Activated CD4-positive, alpha-beta T cell treated with anti-CD3 and anti-CD28 coated beads, Interleukin-2, amount 50 U/mL, for 24 hours (primary cell): Measurements from ENCODE around the gene BAD.

Experiments
- DNase-seq, 2 donors: peaks; one replicate each; pipeline ENCODE4 v3.0.0-alpha.2; 2020; ENCODE audit warnings: low read depth in 1 of 2, low spot score in 1 of 2

Gene BAD

DNA sequence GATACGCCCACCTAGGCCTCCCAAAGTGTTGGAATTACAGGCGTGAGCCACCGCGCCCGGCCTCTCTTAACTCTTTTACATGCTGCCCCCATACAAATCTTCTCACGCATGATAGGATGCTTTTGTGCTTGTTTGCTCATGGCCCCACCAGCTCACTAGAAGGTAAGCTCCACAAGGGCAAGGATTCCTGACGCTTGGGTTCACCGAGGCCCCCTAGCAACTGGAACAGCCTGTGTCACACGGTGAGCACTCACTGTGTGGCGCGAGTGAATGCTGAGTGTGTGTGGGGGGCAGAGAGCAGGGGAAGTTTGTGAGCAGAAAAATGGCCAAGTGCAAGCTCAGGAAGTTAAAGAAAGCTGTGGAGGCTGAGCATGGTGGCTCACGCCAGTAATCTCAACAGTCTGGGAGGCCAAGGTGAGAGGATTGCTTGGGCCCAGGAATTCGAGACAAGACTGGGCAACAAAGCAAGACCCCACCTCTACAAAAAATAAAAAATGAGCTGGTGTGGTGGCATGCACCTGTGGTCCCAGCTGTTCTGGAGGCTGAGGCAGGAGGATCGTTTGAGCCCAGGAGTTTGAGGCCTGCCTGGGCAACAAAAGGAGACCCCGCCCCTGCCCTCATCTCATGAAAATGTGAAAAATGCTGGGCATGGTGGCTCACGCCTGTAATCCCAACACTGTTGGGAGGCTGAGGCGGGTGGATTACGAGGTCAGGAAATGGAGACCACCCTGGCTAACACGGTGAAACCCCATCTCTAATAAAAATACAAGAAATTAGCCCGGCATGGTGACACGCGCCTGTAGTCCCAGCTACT lies 2.3 kb downstream of the BAD start:
- no peak for DNase-seq

DNA sequence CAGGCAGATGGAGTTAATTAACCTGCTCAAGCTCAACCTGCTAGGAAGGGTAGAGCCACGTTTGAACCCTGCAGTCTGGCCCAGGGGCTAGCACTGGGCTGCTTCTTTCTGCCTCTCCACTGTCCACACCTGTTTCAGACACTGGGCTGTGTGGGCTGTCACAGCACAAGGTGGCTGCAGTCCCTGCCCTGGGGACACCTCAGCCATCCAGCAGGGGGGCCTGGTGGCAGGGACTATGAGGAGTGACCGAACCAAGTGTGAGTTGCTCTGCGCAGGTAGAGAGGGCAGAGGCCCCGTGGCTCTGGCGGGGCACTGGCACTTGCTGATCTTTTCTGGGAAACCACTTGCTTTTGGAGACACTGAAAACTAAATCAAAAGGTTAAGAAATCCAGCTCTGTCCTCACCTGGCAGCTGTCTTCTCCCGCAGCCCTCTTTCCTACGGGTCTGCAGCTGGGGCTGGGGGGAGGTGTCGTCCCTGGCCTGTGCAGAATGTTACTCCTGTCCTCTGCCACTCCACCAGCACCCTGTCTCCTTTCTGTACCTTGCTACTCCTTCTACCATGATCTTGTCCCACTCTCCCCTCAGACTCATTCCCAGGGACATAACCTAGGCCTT lies 5.8 kb downstream of the BAD start:
- DNase-seq, result no peak

DNA sequence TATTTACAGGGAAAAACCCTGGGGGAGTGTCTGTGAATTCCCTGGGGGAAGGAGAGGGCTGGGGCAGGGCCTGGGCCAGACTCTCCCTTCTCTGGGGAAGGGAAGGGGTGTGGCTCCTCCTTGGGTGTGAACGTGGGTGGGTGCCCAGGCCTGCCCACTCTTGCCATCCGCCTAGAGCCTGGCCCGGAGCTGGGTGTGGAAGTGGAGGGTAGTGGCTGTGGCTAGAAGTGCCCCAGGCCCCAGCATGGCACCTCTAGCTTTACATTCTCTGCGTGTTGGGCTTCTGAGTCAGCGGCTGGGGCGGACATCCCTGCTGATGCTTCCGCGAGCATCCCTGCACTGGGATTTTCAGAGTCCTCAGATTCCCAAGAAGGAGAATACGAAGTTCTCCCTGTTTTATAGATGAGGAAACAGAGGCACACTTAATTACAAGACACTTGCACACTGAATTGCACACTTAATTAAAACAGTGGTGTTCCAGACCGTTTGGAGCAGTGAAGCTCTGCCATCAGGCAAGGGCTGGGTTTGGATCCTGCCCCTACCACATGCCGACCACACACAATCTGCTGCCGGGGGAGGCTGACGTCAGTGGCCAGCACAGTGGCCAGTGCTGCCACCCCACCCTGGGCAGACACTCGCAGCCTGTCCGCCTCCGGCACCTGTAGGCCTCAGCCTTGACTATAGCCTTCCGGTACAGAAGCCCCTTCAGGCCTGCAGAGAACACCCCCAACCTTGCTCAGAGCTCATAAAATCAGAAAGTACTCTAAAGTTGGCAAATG lies 7.6 kb downstream of the BAD start:
- no peak for DNase-seq

DNA sequence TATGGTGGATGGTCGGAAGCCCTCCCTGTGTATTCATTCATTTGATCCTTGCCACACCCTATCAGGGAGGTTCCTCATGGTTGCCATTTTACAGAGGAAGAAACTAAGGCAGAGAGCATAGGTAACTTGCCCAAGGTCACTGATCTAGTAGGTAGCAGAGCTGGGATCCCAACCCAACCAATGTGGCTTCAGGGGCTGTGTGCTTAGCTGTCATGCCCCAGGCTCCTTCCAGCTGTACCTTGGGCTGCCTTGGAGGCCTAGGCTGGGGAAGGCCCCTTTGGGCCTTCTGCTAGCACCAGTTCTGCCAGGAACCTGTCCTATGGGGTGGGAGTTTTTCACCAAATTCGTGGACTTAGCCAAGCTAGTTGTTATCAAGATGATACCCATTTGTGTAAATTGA lies 8.6 kb downstream of the BAD start:
- no peak for DNase-seq

DNA sequence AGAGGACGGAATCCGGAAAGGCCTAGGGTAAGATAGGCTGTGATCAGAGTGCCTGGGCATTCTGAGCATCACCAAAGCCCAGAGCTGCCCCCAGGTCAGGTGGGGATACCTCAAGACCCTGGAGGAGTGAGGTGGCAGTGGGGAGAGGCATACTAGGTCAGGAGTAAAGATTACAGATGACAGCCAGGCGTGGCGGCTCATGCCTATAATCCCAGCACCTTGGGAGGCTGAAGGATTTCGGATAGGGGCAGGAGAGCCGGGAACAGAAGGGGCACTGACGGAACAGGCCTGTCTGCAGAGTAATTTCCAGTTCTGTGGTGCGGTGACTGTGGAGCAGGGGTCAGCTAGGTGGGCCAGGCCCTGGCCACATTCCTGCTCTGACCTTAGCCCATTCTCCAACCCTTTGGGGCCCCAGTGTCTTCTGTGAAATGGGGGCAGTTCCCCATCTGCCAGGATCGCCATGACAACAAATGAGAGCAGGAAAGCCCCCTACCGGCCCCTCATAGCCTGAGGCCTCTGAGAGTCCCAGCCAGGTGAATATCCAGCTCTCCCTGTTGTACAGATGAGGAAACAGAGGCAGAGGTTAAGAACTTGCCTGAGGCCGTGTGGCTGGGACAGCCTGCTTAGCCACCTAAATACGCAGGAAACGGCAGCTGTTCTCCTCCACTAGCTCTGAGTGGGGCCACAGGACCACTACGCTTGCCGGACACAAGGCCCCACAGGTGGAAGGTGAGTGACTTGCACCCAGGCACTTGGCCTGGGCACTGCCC lies 9.2 kb downstream of the BAD start:
- DNase-seq, result no peak

DNA sequence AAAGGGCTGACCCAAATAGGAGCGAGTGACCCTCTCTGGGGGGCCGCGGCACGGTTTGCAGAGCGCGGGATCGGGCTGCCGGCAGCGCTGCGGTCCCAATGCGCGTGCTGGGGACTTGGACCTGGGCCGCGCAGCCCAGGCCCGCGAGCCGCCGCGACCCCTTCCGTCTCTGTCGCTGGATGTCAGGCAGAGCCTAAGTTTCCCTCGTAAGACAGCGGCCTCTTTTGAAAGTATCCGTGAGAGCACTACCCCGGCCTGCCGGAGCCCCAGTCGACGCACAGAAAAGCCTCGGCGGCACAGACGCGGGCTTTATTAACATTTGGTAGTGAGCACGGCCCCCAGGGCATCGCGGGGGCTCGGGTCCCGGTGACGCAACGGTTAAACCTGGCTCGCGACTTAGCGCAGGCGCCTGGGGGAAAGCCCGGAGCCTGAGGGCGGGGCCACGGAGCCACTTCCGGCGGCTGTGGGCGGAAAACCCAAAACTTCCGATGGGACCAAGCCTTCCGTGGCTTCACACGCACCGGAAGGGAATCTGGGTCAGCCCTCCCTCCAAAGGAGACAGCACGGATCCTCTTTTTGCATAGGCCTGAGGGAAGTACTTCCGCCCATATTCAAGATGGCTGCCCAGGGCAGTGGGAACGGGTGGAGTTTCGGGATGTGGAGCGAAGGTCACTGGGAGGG lies 14.8 kb downstream of the BAD start:
- peak; percentile 97 to 99 for DNase-seq

DNA sequence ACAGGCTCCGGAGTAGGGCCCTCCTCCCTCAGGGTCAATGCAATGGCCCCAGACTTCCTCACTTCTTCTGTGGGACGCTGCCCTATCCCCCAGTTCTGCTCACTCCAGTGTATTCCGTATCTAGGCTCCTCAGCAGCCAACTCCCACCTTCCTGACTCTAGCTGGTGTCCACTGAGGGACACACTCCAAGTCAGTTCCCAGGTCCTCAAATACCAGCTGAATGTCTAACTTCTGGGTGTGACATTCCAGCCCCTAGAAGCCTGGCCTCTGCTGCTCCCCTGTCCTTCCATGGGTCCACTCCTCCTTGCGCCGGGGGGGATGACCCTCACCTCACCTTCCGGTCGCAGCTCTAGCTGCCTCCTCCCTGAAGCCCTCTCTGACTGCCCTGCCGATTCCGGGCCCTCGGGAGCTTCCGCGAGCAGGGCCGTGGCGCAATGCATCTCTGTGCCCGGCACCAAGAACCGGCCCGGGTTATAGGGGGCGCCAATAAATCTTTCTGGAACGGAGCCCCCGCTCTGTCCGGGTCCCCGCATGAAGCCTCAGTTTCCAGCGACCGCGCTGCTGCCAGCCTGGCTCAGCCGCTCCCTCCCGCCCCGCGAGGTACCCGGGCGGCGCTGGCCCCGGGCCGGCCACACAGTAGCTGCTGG lies 15.4 kb downstream of the BAD start:
- DNase-seq, result peak in 1 of 2 donors; percentile 35

DNA sequence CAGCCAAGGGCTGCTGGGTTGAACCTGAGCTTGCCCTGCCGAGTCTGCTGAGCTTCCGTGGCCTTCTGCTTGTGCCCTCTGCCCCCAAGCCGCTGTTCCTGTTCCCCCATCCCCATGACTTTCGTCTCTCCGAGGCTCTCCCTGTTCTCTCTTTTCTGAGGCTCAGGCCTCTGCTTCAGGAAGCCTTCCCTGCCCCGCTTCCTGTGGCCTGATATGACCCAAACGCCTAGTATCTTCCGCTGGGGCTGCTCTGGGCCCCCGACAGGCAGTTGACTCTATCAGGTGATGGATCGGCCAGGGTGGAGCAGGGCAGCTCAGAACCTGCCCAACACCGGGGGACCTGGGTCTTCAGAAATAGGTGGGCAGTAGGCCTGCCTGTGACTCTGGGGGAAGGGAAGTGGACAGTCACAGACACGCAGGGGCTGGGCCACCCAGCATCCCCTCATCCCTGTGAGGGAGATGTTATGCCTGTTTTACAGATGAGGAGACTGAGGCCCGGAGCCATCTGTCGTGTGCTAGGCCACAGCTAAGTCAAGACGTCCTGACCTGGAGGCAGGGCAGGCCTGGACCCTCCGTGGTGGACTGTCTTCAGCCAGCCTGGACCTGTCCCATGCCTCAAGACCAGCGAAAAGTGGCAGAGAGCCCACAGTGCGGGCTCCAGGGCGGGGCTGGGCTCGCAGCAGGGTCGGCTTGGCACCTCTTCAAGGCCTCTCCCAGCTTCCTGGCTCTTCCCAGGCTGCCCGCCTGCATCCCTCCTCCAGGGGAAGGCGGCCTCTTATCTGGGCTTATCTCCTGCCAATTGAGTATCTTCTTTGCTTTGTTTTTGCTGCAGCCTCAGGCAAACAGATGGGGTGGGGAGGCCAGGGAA lies 16.2 kb downstream of the BAD start:
- DNase-seq, result no peak

DNA sequence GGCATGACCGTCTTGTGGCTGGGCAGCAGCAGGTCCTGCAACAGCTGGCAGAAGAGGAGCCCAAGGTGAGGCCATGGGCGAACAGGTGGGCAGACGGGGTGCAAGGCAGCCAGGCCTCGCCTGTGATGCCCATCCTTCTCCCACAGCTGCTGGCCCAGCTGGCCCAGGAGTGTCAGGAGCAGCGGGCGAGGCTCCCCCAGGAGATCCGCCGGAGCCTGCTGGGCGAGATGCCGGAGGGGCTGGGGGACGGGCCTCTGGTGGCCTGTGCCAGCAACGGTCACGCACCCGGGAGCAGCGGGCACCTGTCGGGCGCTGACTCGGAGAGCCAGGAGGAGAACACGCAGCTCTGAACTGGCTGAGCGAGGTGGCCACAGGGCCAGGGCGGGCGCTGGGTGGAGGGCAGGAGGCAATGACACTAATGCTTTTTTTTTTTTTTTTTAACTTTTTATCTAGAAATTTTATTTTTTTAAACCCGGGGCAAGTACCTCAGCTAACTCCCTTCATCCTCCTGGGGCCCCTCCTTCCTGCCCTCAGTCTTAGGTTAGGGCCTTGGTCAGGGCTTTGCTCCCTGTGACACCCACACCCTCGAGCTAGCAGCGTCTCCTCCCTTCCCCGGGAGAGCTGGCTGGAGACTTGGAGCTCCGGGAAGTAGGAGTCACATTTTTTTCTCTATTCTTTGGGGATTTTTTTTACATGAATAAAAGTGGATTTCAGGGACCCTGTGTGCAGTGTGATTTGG lies 17.1 kb downstream of the BAD start:
- no peak for DNase-seq

DNA sequence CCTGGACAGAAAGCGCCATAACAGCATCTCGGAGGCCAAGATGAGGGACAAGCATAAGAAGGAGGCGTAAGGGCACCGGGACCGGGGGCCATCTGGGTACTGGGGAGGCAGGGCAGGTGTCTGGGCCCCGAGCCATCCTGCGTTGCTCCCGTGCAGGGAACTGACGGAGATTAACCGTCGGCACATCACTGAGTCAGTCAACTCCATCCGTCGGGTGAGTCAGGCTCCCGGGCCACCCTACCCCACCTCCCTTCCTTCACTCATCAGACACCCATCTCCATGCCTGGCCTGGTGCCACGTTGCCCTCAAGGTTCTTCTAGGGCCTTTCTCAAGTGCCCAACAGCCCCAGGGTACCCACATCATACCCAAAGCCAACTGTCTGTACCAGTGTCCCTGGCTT lies 18.1 kb downstream of the BAD start:
- no peak for DNase-seq

DNA sequence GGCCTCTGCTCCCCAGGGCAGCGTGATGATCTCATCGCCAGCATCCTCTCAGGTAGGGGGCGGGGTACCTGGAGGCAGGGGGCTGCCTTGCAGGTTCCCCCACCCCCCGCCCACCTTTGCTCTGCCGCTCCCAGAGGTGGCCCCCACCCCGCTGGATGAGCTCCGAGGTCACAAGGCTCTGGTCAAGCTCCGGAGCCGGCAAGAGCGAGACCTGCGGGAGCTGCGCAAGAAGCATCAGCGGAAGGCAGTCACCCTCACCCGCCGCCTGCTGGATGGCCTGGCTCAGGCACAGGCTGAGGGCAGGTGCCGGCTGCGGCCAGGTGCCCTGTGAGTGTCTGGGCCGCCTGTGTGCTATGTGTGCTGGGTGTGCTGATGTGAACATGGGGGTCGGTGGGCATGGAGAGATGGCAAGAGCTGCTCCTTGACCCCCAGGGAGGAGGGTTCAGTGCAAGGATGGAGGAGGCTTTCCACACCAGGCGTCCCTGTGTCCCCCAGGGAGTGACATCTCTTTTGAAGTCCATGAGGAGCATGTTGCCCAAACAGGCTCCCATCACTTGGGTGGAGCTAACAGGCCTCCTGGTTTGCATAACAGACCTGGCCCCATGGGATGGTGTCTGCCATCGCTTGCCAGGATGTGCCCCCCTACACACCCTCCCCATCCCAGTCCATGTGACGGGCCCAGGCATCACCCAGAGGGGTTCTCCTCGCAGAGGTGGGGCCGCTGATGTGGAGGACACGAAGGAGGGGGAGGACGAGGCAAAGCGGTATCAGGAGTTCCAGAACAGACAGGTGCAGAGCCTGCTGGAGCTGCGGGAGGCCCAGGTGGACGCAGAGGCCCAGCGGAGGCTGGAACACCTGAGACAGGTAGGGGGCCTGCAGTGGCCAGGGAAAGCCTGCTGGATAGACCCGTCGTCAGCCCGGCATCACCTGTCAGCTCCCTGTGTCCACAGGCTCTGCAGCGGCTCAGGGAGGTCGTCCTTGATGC lies 19.0 kb downstream of the BAD start:
- no peak for DNase-seq

DNA sequence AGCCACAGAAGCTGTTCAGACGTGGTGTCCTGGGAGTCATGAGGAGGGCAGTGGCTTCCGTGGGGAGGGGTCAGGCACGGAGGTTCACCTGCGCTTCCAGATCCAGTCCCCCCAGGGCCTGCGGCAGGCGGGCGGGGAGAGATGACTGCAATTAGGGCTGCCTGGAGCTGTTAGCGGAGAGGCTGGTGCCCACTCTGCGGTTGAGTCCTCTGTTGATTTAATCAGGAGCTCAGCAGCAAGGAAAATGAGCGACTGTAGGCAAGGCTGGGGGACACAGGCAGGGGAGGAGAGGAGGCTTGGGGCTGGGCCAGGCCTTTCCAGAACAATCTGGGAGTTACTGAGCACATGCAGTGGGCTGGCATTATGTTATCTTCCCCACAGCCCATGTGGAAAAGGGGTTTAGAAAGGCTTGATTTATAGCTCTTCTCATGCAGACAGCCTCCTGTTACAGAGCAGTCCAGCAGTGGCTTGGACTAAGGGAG lies 20.1 kb downstream of the BAD start:
- DNase-seq, result no peak

DNA sequence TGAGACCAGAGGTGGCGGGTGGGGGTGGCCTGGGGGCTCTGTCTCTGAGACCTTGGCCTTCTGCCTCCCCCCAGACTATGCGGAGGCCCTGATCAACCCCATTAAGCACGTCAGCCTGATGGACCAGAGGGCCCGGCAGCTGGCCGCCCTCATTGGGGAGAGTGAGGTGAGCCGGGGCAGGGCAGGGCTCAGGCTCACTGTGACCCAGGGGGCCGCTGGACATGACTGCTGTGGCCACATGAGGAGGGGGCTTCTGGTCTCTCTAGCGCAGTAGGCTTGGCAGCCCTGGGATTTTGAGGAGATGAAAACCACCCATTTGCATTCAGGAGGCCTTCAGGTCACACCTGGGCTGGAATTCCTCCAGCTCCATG lies 20.5 kb downstream of the BAD start:
- DNase-seq, result no peak

DNA sequence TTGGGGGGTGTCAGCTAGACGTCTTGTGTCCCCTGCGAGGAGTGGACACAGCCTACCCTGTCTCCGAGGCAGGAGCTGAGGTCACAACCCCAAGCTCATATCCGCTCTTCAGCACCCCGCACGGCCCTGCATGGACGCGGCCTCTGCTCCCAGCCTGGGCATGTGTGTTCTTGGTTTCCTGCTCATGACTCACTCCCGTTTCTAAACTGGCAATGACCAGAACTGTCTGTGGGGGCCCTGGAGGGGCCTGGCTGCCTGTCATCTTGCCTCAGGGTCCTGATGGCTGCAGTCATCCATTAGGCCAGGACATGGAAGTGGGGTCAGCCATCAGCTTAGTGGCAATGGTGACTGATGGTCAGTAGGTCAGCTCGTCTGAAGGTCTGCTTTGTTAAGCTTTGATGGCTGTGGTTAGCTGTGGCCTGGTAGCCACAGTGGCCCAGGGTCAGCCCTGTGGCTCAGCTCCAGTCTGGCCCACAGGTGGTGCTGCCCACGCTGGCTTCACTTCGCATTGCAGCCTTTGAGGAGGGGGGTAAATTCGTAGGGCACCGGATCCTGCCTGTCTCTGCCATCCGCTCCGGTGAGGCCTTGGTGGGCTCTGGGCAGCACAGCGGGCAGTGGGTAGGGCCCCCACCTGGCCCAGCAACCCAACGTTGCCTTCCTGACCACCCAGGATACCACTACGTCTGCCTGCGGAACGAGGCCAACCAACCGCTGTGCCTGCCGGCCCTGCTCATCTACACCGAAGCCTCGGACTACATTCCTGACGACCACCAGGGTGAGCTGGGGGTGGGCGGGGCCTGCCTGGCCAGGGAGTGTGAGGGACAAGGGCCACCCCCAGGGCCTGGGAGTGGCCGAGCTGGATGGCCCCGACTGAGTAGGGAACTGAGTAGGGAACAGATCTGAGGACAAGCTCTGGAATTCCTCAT lies 21.2 kb downstream of the BAD start:
- DNase-seq, result no peak

DNA sequence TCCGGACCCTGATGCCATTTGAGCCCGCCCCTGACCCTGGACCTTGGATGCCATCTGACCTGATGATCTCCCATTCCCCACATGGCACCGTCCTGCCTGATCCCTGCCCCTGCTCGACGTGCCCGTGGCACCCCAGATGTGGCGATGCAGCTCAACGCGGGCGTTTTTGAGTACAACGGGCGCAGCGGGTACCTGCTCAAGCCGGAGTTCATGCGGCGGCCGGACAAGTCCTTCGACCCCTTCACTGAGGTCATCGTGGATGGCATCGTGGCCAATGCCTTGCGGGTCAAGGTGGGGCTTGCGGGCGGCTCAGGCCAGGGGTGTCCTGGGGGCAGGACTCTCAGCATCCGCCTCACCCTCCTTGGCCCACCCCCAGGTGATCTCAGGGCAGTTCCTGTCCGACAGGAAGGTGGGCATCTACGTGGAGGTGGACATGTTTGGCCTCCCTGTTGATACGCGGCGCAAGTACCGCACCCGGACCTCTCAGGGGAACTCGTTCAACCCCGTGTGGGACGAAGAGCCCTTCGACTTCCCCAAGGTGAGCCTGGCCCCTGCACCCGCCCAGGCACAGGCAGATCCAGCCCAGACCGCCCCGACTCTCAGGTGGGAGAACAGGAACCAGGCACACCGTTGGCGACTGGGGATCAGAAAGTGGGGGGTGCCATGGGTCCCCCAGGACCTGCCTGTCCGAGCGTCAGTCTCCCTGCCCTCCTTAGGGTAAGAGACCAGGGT lies 22.0 kb downstream of the BAD start:
- DNase-seq, result no peak
